Activated naive CD4-positive, alpha-beta T cell treated with Interleukin-2 at 50 U/mL for 16 hours (primary cell): ENCODE data around the gene CD93.

Experiments
- DNase-seq: peaks from one replicate; pipeline ENCODE4 v3.0.0-alpha.2; 2020

The CD93 gene

GRCh38 chr20:23081263-23081819 lies 4.8 kb downstream of the CD93 start:
- no peak for DNase-seq

DNA sequence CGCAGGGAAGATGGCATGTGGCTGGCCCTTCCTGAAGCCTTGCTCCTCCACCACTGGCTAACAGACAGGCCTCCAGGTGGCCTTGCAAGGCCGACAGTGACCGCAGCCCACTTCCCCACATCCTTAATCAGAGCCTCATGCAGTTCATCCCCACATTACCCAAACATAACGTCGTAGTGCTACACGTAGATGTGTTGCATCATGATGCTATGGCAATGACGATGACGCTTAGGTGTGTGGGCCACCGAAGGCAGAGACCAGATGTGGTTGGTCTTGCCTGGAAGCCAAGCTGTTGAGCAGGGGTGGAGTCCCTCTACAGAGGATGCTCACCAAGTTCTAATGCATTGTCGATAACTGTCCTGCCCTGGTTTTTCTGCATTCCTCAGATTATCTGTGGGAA lies 5.6 kb downstream of the CD93 start:
- DNase-seq: no peak

- DNase-seq: no peak
Observed at GRCh38 chr20:23079926-23080325, 6.2 kb downstream of the CD93 start.

- DNase-seq: no peak
Observed at GRCh38 chr20:23079016-23079351, 7.1 kb downstream of the CD93 start.

- DNase-seq: no peak
Observed at GRCh38 chr20:23078351-23079015, 7.6 kb downstream of the CD93 start.

GRCh38 chr20:23077277-23077676 lies 8.8 kb downstream of the CD93 start:
- no peak for DNase-seq

DNA sequence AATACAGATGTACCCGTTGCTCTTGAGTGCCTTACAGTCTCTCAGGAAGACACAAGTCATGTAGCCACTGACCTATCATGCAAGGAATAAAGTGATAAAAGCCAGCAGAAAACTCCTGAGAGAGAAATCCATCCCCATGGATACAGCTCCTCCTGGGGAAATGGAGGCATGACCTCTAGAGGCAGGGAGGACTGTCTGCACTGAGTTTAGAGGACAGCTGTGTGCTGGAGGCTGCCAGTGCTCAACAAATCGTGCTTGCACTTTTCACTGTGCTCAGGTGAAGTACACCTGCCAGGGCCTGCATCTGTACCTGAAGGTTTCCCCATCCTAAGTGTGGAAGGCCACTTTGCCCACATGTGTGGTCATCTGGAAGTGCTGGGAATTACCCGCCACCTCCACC lies 12.1 kb downstream of the CD93 start:
- no peak for DNase-seq

- no peak for DNase-seq
Observed at GRCh38 chr20:23072892-23073586, 13.1 kb downstream of the CD93 start.

DNA sequence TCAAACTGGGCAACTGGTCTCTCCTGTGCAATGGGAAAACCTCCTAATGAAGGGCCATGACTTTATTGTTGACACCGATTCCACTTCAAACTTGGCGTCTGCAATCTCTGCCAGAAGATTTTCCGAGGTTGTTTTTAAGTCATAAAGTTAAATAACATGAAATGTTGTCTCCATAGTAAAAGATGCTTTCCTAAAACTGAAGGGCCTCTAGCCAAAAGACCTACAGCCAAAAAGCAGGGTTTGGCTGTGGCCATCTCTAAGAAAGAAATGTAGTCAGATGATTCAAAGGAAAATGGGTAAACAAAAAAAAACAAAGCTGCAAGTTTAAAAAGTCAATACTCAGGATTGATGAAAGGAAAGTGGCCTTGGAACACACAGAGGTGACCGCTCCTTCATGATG lies 14.1 kb downstream of the CD93 start:
- DNase-seq: no peak

GRCh38 chr20:23071398-23071797 lies 14.7 kb downstream of the CD93 start:
- DNase-seq: no peak

GRCh38 chr20:23069108-23069507 lies 17.0 kb downstream of the CD93 start:
- DNase-seq: no peak

DNA sequence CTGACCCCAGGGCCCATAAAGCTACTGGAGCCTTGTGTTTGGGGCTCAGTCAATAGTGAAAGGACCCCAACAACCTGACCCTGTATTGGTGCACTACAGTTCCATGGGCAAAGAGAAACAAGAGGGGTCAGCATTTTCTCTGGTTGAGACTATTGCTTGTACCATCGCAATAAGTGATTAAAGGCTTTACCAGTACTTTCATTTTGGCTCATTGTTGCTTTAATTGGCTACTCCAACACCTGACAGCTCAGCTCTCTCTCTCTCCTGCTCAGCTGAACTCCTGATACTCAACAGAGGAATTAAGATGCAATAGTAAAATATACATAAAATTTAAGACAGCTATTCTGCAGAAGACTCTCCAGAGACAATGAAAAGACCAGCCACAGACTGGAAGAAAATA lies 17.8 kb downstream of the CD93 start:
- no peak for DNase-seq

DNA sequence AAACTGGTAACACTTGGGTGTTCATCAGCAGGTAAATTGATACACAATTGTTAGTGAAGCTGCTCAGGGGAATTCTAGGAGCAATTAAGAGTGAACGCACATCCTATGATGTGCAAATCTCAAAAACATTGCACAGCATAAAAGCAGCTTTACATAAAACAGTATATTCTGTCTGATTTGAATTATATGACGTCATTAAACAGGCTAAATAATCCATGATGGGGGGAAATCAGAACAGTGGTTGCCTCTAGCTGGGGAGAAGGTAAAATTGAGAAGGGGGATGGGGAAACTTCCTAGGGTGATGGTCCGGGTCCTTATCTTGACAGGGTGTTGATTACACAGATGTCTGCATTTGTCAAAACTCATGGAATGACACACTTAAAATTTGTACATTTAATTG lies 19.4 kb downstream of the CD93 start:
- no peak for DNase-seq

- no peak for DNase-seq
Observed at GRCh38 chr20:23065266-23066201, 20.6 kb downstream of the CD93 start.

DNA sequence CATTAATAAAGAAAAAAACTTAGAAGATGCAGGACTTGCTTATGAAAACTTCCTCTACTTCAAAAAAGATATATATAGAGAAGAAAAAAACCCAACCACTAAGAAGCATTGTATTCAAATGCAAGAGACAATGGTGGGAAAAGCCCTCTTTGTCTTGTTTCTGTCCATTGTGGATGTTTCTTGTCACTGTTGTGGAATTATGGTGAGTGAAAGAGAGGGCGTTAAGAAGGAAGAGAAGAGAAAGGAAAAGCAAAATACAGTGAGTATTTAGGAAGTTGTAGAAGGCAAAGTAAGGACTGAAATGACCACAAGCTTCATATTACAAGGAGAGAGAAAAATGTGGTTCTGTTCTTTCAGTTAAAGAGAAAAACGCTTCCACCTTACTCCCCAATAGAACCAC lies 22.5 kb downstream of the CD93 start:
- no peak for DNase-seq

DNA sequence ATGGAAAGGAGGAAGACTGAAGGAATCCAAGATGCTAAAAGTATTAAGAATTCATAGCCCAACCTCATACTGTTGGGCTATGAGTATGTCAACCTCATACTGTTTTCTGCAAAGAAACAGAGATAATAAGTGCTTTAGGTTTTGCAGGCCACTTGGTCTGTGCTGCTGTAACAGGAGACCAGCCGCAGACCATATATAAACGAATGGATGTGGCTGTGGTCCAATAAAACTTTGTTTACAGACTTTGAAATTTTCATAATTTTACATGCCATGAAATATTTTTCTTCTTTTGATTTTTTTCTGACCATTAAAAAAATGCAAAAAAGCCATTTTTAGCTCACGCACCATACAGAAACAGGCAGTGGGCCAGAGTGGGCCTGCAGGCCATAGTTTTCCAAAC lies 23.0 kb downstream of the CD93 start:
- DNase-seq: no peak

- DNase-seq: no peak
Observed at GRCh38 chr20:23062632-23063031, 23.5 kb downstream of the CD93 start.

- DNase-seq: no peak
Observed at GRCh38 chr20:23061734-23062561, 24.2 kb downstream of the CD93 start.

DNA sequence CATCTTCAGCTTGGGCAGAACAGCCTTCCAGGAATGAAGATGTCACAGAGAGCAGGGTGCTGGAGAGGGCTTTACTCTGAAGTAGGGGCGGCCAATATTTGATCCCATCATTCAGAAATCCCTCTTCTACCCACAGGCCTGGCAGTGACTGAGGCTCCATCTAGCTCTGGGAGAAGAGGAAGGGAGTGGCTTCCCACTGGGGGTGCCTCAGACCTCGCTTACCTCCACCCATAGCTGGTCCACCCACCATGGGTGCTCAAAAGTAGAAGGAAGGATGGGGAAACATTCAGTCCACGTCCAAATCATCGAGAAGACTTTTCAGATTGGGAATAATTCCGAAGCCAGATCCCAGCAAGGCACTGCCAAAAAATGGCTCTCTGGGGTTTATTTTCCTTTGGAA lies 24.9 kb downstream of the CD93 start:
- no peak for DNase-seq

DNA sequence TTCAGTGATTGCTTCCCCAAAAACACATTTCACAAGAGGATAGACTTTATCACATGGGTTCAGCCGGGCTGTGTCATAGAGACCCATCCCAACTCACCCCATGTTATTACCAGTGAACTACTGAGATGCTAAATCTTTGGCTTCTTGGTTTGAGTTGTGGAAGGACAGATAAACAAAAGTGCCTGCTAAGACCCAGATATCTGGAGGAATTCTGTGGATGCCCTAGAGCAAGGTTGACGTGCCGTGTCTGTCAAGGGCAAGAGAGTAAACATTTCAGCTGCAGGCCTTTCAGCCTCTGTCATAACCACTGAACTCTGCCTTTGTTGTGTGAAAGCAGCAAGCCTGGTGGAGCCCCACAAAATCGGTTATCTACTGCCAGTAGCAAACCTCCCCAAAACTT lies 25.5 kb downstream of the CD93 start:
- no peak for DNase-seq

DNA sequence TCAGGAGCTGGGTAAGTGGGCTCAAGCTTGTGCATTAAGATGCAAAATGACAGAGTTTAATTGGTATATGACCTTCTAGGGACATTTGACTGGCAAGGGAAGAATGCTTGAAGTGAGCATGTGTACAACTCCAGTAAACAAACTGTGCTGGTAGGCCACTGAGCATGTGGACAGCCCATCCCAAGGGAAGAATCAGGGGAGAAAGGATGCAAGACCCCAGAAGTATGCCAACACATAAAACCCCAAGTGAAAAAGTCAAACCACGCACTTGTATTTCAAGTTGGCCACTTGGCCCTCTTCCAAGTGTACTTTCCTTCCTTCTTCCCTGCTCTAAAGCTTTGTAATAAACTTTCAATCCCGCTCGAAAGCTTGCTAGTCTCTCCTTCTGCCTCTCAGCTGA lies 26.3 kb downstream of the CD93 start:
- DNase-seq: no peak

GRCh38 chr20:23059001-23059400 lies 27.1 kb downstream of the CD93 start:
- no peak for DNase-seq

GRCh38 chr20:23058240-23058639 lies 27.9 kb downstream of the CD93 start:
- DNase-seq: no peak
